Thyroid gland (tissue), 4 donors: Measurements from ENCODE around the gene NUP214. TPM values are rescaled to one million over a fixed set of nuclear protein-coding genes. Genes with fewer than 3 reads are reported as not detected.
"Not testable (repeated sequence)": the region's sequence is repeated elsewhere in the genome, so short reads cannot be mapped to it uniquely, and the experiment has no call there.

Experiments
- DNase-seq, 2 donors: peaks; one replicate each; pipeline ENCODE4 v3.0.0-alpha.2; 2019
- H3K27ac ChIP-seq, 3 donors: fragments of 200-600 bp; sonication (generic); 1 replicate in 2 of 3; 2 replicates in 1 of 3; pipeline ENCODE4 v1.5.1; 2016 to 2019; ENCODE audit warnings: mild to moderate bottlenecking in 1 of 3, moderate library complexity in 1 of 3
- H3K27me3 ChIP-seq: fragments of 200-600 bp; sonication (generic); one replicate; pipeline ENCODE4 v1.5.1; 2019
- H3K36me3 ChIP-seq, 2 donors: fragments of 200-600 bp; sonication (generic); one replicate each; pipeline ENCODE4 v1.5.1; 2016 to 2019
- H3K4me1 ChIP-seq, 2 donors: fragments of 200-600 bp; sonication (generic); one replicate each; pipeline ENCODE4 v1.5.1; 2017 to 2019
- H3K4me3 ChIP-seq, 3 donors: fragments of 200-600 bp; sonication (generic); replicated peaks in 1 of 3; 1 replicate in 2 of 3; 2 replicates in 1 of 3; pipeline ENCODE4 v1.5.1; 2016; ENCODE audit warnings: mild to moderate bottlenecking in 1 of 3
- H3K9me3 ChIP-seq: fragments of 200-600 bp; sonication (generic); one replicate; pipeline ENCODE4 v1.5.1; 2017
- CTCF ChIP-seq, 6 experiments: fragments of 200-600 bp in 3 of 6; fragments of 450-650 bp in 3 of 6; sonication (generic) in 3 of 6; IDR thresholded peaks; one replicate each; pipeline ENCODE4 v1.5.1; 2016 to 2019; ENCODE audit warnings: antibody characterized with exemption in 6 of 6, mild to moderate bottlenecking in 2 of 6, inconsistent platforms in 1 of 6, moderate library complexity in 1 of 6
- POLR2A ChIP-seq, 2 donors: fragments of 450-650 bp; IDR thresholded peaks; one replicate each; pipeline ENCODE4 v1.6.1; 2017; ENCODE audit warnings: antibody characterized with exemption in 2 of 2, mild to moderate bottlenecking in 2 of 2, moderate library complexity in 1 of 2
- WGBS, 2 donors: methylation state at CpG; one replicate each; pipeline ENCODE4 v1.1.5; 2017; 5-methylcytosine and 5-hydroxymethylcytosine counted together
- intact Hi-C: fragments of 100-400 bp; cut with DNase I; formaldehyde crosslinking; loops from one replicate; pipeline ENCODE4 v1.15.1; 2023
- total RNA-seq, 4 donors: library from RNA; depleted of rRNA; stranded (reverse); fragments of >200 nt; gene quantifications; one replicate each; pipeline ENCODE4 v1.2.3, GENCODE V29; 2016

Gene NUP214
- total RNA-seq, 4 donors from 2014 or later, result 27.3 to 59.2 (median 46.6) TPM

- 50 to 58% methylated on average over 8 of the region's 8 CpGs for WGBS, 2 donors
- no peak overlapping the region for H3K4me3 ChIP-seq
- H3K4me1 ChIP-seq, result peaks cover 56 to 63% of the 10 kb centered on the region in 2 donors
- H3K27me3 ChIP-seq, result no peaks in the 10 kb centered on the region
- peak; percentile 30 to 35 for DNase-seq
- peak overlapping the region; percentile 94 to 99 (median 95) for H3K27ac ChIP-seq
- H3K9me3 ChIP-seq, result no peaks in the 10 kb centered on the region
- H3K36me3 ChIP-seq, result no peaks in the 10 kb centered on the region
- intact Hi-C loops, result no loop called here
- TF ChIP-seq CTCF (IDR thresholded peaks at IDR 0.05) (no peak), POLR2A (IDR thresholded peaks at IDR 0.05) (no peak)
These were observed 26.2 kb upstream of the NUP214 start for GRCh38 chr9:131099102-131099606.

GRCh38 chr9:131099845-131100244, 25.5 kb upstream of the NUP214 start:
- WGBS, 2 donors, result 76 to 83% methylated on average over 8 of the region's 8 CpGs
- intact Hi-C loops, H3K27me3 ChIP-seq, H3K36me3 ChIP-seq, H3K9me3 ChIP-seq, H3K4me3 ChIP-seq: not testable (repeated sequence)
- peak in 1 of 2 donors; percentile 18 for DNase-seq
- H3K4me1 ChIP-seq, result peaks cover 56 to 63% of the 10 kb centered on the region in 2 donors
- H3K27ac ChIP-seq, result peak overlapping the region; percentile 94 to 99 (median 95)

- H3K36me3 ChIP-seq, result no peaks in the 10 kb centered on the region
- no peaks in the 10 kb centered on the region for H3K27me3 ChIP-seq
- H3K4me1 ChIP-seq, result peaks cover 56 to 63% of the 10 kb centered on the region in 2 donors
- peak in 1 of 2 donors; percentile 91 for TF ChIP-seq POLR2A (IDR thresholded peaks at IDR 0.05)
- no peak for TF ChIP-seq CTCF (IDR thresholded peaks at IDR 0.05)
- intact Hi-C loops, result no loop called here
- DNase-seq, result peak; percentile 97
- peak overlapping the region; percentile 94 to 99 (median 95) for H3K27ac ChIP-seq
- no peaks in the 10 kb centered on the region for H3K9me3 ChIP-seq
- no peak overlapping the region for H3K4me3 ChIP-seq
- WGBS, 2 donors, result 43 to 55% methylated on average over 6 to 8 of the region's 9 CpGs
These were observed 24.9 kb upstream of the NUP214 start for GRCh38 chr9:131100445-131100844.

GRCh38 chr9:131101207-131101964, 24.0 kb upstream of the NUP214 start:
- Histone ChIP-seq H3K27me3 (no peaks in the 10 kb centered on the region), H3K27ac (peak overlapping the region; percentile 94 to 99 (median 95)), H3K9me3 (no peaks in the 10 kb centered on the region), H3K4me1 (peaks cover 56% of the 10 kb centered on the region in 2 donors), H3K4me3 (no peak overlapping the region), H3K36me3 (no peaks in the 10 kb centered on the region)
- WGBS, 2 donors, result 81 to 83% methylated on average over 11 of the region's 11 CpGs
- no peak for TF ChIP-seq POLR2A (IDR thresholded peaks at IDR 0.05)
- no peak for TF ChIP-seq CTCF (IDR thresholded peaks at IDR 0.05)
- intact Hi-C loops, result no loop called here
- peak; percentile 64 to 66 for DNase-seq

GRCh38 chr9:131103024-131103423, 22.4 kb upstream of the NUP214 start:
- intact Hi-C loops, result no loop called here
- Histone ChIP-seq H3K27me3 (no peaks in the 10 kb centered on the region), H3K36me3 (no peaks in the 10 kb centered on the region), H3K9me3 (no peaks in the 10 kb centered on the region), H3K27ac (peak overlapping the region; percentile 94 to 99 (median 95)), H3K4me1 (peaks cover 44 to 48% of the 10 kb centered on the region in 2 donors), H3K4me3 (no peak overlapping the region)
- no peak for DNase-seq
- TF ChIP-seq CTCF (IDR thresholded peaks at IDR 0.05) (no peak), POLR2A (IDR thresholded peaks at IDR 0.05) (no peak)
- WGBS, 2 donors, result 82 to 90% methylated on average over 8 to 9 of the region's 9 CpGs
